IPS DF 4.7 (cell line): ENCODE results near the gene C2orf92.
"Not testable (repeated sequence)": the region's sequence is repeated elsewhere in the genome, so short reads cannot be mapped to it uniquely, and the experiment has no call there.

Experiments
- DNase-seq: peaks from one replicate; pipeline ENCODE4 v3.0.0-alpha.2; 2013; ENCODE audit warnings: low spot score; ENCODE audit errors: extremely low read depth

C2orf92 gene

DNA sequence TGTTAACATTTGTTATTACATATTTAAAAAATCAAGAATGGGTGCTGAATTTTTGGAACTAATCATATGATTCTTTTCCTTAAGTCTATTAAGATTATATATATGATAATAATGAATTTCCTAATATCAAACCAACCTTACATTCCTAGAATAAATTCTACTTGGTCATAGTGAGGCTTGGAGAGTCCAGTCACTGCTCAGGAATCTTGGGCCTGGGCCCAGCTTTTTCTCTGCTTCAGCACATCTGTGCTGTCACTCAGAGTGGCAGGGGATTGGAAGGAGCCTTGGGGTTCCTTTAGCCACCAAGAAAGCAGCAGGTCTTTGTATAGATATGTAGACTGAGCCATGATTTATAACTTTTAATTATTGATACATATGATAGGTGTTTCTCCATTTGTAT, 24.0 kb downstream of the C2orf92 start:
- DNase-seq, result no peak

DNA sequence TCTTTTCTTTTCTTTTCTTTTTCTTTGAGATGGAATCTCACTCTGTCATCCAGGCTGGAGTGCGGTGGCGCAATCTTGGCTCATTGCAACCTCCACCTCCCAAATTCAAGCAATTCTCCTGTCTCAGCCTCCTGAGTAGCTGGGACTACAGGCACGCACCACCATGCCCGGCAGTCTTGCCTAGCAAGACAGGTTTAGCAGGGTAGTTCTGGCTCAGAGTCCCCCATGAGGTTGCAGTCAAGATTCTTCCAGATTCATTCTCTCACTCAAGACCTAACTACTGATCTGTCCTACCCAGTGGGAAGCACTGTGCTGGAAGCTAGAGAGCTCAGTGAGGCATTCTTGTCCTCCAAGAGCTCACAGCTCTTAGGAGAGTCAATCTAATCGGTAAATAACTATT, 26.2 kb downstream of the C2orf92 start:
- DNase-seq, result no peak

DNA sequence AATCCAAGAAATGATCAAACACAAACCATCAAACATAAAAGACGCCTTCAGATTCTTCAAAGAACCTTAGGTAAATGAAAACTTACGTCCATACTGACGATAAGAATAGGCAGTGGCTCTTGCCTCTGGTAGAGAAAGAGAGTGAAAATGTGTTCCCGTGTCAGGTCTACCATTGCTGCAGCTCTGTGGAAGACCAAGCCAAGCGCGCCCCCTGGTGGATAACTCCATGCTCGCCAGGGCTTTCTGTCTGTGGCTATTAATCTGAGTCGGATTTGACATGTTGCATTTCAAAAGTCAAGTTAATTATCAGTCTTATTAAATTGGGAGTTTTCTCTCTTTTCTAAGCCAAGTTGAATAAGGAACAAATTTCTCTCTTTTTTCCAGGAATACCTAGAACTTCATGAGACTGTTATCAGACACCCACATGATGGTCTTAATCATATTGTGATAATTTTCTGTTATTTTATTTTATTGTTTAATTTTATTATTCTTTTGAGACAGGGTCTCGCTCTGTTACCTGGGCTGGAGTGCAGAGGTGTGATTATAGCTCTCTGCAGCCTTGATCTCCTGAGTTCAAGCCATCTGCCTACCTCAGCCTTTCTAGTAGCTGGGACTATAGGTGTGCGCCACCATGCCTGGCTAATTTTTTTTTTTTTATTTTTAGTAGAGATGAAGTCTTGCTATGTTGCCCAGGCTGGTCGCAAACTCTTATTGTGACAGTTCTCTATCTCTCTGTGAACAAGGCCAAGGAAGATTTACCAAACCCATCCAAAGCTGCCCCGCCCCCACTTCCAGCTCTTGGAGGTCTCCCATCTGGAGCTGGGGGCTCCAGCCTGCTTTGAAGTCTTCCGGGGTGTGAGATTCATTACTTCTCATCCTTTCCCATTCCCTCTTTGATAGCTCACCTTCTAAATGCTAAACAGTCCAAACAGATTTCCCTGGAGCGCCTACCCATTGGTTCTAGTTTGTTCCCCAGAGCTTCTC, 28.0 kb downstream of the C2orf92 start:
- peak; percentile 56 for DNase-seq

DNA sequence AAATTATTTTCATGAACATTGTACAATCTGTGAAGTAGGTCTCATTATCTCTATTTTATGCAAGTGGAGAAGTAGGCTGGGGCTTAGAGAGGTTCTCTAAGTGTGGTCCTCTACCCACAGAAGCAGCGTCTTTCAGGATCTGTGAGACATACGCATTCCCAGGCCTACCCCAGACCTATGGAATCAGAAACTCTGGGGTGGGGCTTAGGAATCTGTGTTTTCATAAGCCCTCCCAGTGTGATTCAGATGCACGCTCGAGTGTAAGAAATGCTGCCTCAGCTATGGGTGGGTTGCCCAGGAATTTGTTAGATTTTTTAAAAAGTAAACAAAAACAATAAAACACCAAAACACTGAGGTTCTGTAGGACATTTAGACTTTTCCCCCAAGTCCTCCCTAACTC, 29.0 kb downstream of the C2orf92 start:
- no peak for DNase-seq

GRCh38 chr2:97699765-97700444, 30.4 kb downstream of the C2orf92 start:
- DNase-seq, result peak; percentile 41

DNA sequence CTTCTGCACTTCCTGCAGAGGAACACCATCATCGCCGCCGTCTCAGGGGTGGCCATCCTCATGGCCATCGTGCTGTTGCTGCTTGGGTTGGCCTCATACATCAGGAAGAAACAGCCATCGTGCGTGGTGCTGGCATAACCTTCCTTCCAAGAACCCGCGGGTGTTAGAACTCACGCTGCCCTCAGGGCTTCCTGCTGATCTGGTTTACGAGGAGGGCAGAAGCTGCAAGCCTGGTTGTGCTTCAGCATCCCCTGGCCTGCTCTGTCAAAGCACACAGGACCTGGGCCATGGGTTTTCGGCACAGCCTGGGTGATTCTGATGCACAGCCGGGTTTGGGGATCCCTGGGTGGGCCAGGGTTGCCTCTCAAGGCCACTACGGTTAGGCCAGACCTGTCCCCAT, 31.7 kb downstream of the C2orf92 start:
- DNase-seq, result no peak

DNA sequence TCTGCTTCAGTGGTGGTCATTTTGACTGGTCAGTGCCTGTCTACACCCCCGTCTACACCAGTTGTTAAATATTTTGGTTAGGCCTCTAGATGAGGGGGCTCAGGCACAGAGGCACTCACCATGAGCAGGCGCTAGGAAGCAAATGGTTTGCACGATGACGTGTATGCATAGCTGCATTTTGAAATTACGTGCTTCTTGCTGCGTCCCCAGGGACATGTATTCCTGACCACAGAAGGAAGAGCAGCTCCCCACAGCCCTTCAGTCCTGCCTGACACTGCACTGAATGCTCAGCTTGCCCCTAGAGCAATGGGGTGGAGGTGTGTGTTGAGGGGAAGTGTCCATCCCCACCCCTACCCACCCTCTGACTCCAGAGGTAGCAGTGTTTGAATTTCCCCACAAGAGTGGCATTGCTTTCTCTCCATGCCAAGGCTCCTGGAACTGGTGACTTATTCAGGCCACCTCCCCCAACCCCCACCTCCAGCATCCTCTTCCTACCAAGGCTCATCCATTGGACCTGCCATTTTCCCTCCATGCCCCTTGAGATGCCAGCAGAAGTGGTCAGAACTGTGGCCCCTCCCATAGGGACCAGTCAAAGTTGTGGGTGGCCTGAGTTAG, 32.4 kb downstream of the C2orf92 start:
- DNase-seq, result no peak

GRCh38 chr2:97702731-97703470, 33.4 kb downstream of the C2orf92 start:
- DNase-seq, result no peak

GRCh38 chr2:97703741-97704140, 34.2 kb downstream of the C2orf92 start:
- no peak for DNase-seq

DNA sequence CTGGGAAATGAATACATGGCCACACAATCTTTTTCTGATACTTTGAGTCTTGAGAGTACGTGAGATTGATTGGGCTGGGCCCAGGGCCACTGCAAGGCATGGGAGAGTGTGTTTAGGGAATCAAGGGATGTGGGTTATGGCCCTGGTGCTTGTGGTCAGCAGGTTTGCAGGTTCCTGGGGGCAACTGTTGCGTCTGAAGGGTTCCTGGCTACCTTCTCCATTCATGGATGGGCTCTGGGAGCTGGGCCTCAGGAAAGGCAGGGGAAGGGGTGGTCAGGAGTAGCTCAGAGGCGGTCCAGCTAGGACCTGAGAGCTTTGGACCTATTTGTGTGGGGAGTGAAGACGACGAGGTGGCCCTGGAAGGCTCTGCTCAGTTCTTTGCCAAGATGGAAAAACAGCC, 35.5 kb downstream of the C2orf92 start:
- no peak for DNase-seq

GRCh38 chr2:97706112-97706511, 36.6 kb downstream of the C2orf92 start:
- DNase-seq, result no peak

DNA sequence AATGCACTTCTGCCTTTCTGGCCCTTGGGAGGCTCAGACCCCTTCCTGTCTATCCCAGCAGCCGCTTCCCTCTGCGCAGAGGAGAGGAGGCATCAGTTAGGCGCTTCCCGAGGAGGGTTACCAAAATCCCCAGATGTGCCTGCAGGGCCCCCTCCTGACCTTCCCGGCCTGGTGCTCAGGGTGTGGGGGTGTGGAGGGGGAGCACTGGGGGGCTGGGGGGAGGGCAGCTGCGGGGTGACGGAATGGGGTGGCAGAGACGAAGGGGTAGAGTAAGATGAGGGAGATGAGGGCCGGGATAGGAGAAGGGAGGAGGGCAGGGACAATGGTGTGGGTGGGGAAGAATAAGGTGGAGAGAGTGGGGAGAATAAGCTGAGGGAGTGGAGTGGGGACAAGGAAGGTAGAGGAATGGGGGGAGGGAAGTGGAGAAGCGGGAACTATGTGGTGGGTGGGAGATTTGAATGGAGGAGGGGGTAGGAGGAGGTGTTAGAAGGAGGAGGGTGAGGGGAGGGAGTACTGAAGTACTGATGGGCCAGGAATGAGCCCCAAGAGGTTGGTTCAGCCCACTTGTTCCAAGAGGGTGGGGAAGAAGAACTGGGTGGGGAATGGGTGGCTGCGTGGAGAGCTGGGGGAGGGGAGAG, 37.3 kb downstream of the C2orf92 start:
- no peak for DNase-seq

GRCh38 chr2:97707362-97708047, 38.0 kb downstream of the C2orf92 start:
- DNase-seq, result no peak

DNA sequence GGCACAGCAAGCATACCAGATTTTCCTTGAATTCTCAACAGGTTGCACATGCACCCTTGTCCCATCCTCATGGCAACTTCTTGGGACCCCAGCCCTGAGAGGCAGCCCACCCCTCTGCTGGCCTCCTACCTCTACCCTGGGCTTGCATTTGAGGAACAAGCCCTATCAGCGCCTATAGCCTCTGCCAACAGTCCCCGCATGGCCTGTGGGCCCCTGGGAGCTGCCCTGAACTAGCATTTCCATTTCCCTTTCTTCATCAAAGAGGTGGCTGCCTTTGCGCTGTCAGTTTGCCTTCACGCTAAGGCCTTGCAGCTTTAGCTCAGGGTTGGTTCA, 38.5 kb downstream of the C2orf92 start:
- DNase-seq, result no peak

GRCh38 chr2:97708608-97709007, 39.1 kb downstream of the C2orf92 start:
- DNase-seq, result no peak

- no peak for DNase-seq
These were observed 41.8 kb downstream of the C2orf92 start for GRCh38 chr2:97711394-97711711.

DNA sequence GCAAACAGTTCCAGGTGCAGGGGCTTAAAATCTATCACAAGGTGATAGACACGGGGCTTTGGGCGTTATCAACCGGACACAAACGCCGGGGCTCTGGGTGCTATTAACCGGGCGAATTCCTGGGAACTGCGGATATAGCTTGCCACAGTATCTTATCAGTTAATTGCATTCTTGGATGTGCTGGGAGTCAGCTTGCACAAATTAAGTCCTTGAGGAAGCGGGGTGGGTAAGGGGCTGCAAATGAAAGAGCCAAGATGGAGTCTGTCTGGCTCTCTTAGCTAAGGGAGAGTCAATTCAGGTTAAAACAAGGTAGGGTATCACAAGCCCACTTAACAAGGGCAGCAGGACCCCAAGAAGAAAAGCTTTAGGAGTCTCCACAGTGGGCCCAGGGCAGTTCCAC, 42.7 kb downstream of the C2orf92 start:
- DNase-seq, result not testable (repeated sequence)

- no peak for DNase-seq
These were observed 43.3 kb downstream of the C2orf92 start for GRCh38 chr2:97712693-97713295.

DNA sequence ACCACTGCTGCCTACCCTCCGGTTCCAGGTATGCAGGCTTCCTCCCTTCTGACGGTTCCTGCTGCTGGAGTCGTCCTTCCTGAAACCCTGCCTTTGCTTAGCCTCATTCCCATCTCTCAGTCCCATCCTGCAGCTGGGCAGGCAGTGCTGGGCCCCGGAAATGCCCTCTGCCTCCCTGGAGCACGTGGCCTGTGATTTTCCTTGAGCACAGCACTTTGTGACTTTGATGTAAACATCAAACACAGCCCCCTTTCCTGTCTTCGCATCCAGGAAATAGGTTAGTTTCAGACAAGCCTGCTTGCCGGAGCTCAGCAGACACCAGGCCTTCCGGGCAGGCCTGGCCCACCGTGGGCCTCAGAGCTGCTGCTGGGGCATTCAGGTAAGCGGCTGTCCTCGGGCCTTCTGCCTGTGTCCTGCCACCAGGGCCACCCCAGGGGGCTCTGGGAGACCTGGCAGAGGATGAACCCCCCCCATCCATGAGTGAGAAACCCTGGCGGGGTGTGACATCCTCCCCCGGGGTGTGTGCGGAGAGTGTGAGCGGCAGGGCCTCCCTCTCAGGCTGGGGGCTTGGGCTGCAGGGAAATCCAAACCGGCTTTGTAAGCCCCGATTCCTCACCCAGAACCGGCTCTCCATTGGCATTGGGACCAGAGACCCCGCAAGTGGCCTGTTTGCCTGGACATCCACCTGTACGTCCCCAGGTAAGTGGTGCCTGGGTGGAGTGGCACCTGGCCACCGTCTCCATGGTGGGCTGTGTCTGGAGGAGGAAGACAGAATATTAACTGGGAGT, 44.0 kb downstream of the C2orf92 start, which contains the start of gene ZAP70:
Gene ZAP70 (plus strand): TSS at position 281 of the 788 bp plus-strand sequence. CDS start 10,461 bp downstream, outside the sequence.
- DNase-seq, result no peak
